ENCODE data around the gene LRTM2.

Gene LRTM2

DNA sequence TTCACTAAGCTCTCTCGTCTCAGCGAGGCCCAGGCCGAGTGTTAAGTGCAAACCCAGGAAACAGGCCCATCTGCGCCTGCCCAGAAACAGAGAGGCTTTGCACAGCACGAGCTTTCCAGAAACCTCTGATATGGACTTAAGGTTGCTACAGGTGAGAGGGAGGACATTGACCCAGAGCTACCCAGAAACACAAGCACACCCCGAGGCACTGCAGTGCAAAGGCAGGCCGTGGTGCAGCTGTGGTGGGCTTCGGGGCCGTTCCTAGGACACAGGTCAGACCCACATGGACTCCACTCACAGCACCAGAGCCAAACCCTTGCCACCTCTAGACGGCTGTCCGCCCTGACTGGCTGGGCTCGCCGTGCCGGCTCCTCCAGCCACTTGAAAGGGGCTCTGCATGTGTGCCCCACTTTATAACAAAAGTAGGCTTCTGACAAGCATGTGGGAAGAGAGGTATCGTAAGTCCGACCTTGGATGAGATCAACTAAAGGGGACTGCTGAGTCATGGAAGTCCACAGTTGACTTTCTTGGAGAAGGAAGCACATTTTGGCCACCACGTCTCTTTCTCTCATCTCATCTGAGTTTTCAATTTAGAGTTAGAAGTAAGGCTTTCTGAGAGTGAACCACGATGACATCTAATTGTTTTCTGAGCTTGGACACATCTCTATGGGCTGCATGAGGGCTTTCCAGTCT lies 59.9 kb downstream of the LRTM2 start:
- Histone ChIP-seq H3K4me2 (ENCODE audit: low read depth, low read length, poor library complexity, severe bottlenecking) (no peak overlapping the region), H3K79me2 (ENCODE audit: insufficient read depth, low read length) (no peaks in the 10 kb centered on the region), H2AFZ (ENCODE audit: low read length) (no peak overlapping the region), H4K20me1 (ENCODE audit: insufficient read depth, low read length, poor library complexity, severe bottlenecking) (no peaks in the 10 kb centered on the region), H3K9me2 (replicated peaks; ENCODE audit: low read depth, low read length) (no peaks in the 10 kb centered on the region), H3K9ac (ENCODE audit: low read depth, low read length, poor library complexity, severe bottlenecking) (no peak overlapping the region), H3K4me3 (ENCODE audit: low read length, poor library complexity, severe bottlenecking) (no peak overlapping the region), H3K4me1 (ENCODE audit: insufficient read depth, low read length, poor library complexity, severe bottlenecking) (no peaks in the 10 kb centered on the region), H3K9me3 (ENCODE audit: insufficient read depth, low read depth, low read length) (no peaks in the 10 kb centered on the region), H3K36me3 (ENCODE audit: insufficient read depth, low read length) (no peaks in the 10 kb centered on the region), H3K27me3 (ENCODE audit: insufficient read depth, low read length, poor library complexity, severe bottlenecking) (no peaks in the 10 kb centered on the region), H3F3A (ENCODE audit: low read depth) (no peaks in the 10 kb centered on the region)
- no peak for TF ChIP-seq EZH2phosphoT487 (IDR thresholded peaks at IDR 0.05; ENCODE audit: borderline replicate concordance)
- TF ChIP-seq, protein P1, sequence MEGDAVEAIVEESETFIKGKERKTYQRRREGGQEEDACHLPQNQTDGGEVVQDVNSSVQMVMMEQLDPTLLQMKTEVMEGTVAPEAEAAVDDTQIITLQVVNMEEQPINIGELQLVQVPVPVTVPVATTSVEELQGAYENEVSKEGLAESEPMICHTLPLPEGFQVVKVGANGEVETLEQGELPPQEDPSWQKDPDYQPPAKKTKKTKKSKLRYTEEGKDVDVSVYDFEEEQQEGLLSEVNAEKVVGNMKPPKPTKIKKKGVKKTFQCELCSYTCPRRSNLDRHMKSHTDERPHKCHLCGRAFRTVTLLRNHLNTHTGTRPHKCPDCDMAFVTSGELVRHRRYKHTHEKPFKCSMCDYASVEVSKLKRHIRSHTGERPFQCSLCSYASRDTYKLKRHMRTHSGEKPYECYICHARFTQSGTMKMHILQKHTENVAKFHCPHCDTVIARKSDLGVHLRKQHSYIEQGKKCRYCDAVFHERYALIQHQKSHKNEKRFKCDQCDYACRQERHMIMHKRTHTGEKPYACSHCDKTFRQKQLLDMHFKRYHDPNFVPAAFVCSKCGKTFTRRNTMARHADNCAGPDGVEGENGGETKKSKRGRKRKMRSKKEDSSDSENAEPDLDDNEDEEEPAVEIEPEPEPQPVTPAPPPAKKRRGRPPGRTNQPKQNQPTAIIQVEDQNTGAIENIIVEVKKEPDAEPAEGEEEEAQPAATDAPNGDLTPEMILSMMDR (conservative IDR thresholded peaks at IDR 0.05; ENCODE audit: low read length): no peak

DNA sequence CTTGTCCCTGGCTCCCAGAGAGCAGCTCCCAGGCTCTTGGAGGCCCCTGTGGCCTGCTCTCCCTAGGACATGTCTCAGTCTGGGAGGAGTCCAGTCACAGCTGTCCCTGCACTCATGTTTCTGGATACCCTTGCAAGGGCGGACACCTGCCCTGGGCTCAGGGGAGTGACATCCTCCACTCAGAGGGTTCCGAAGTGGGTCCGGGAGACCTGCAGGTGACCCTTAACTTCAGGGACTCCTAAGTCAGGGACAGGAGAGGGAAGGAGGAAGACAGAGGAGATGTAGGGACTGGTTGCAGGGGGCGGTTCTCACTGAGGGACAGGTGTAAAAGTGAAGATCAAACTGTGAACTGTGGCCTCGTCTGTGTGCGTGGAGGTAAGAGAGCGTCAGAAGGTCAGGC lies 60.5 kb downstream of the LRTM2 start:
- Histone ChIP-seq H3K9me2 (replicated peaks; ENCODE audit: low read depth, low read length) (no peaks in the 10 kb centered on the region), H3K4me3 (ENCODE audit: low read length, poor library complexity, severe bottlenecking) (no peak overlapping the region), H3K79me2 (ENCODE audit: insufficient read depth, low read length) (no peaks in the 10 kb centered on the region), H3K9ac (ENCODE audit: low read depth, low read length, poor library complexity, severe bottlenecking) (no peak overlapping the region), H3K9me3 (ENCODE audit: insufficient read depth, low read depth, low read length) (no peaks in the 10 kb centered on the region), H3K27me3 (ENCODE audit: insufficient read depth, low read length, poor library complexity, severe bottlenecking) (no peaks in the 10 kb centered on the region), H3F3A (ENCODE audit: low read depth) (no peaks in the 10 kb centered on the region), H3K36me3 (ENCODE audit: insufficient read depth, low read length) (no peaks in the 10 kb centered on the region), H3K4me2 (ENCODE audit: low read depth, low read length, poor library complexity, severe bottlenecking) (no peak overlapping the region), H4K20me1 (ENCODE audit: insufficient read depth, low read length, poor library complexity, severe bottlenecking) (no peaks in the 10 kb centered on the region), H3K4me1 (ENCODE audit: insufficient read depth, low read length, poor library complexity, severe bottlenecking) (no peaks in the 10 kb centered on the region), H2AFZ (ENCODE audit: low read length) (no peak overlapping the region)
- TF ChIP-seq, protein P1 (conservative IDR thresholded peaks at IDR 0.05; ENCODE audit: low read length): no peak
- no peak for TF ChIP-seq EZH2phosphoT487 (IDR thresholded peaks at IDR 0.05; ENCODE audit: borderline replicate concordance)

DNA sequence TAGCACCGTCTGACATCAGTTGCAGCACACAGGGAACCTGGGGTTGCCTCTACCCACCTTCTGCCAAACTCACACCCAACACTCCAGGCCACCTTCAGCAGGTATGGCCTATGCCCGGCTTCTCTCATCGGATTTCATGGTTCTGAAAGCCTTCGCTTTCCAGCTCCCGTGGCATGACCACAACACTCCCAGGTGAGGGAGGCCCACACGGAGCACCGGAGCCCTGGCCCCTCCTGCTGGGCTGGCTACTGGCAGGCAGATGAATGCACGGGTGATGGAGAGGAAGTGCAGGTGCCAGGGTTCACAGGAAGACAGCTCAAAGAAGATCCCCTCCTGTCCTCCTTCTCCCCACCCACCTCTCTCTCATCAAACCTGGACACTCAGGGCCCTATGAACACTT lies 60.9 kb downstream of the LRTM2 start:
- no peak for TF ChIP-seq EZH2phosphoT487 (IDR thresholded peaks at IDR 0.05; ENCODE audit: borderline replicate concordance)
- TF ChIP-seq, protein P1 (conservative IDR thresholded peaks at IDR 0.05; ENCODE audit: low read length): no peak
- Histone ChIP-seq H3F3A (ENCODE audit: low read depth) (no peaks in the 10 kb centered on the region), H3K4me2 (ENCODE audit: low read depth, low read length, poor library complexity, severe bottlenecking) (no peak overlapping the region), H4K20me1 (ENCODE audit: insufficient read depth, low read length, poor library complexity, severe bottlenecking) (no peaks in the 10 kb centered on the region), H3K36me3 (ENCODE audit: insufficient read depth, low read length) (no peaks in the 10 kb centered on the region), H3K4me3 (ENCODE audit: low read length, poor library complexity, severe bottlenecking) (no peak overlapping the region), H3K9me2 (replicated peaks; ENCODE audit: low read depth, low read length) (no peaks in the 10 kb centered on the region), H3K9ac (ENCODE audit: low read depth, low read length, poor library complexity, severe bottlenecking) (no peak overlapping the region), H3K27me3 (ENCODE audit: insufficient read depth, low read length, poor library complexity, severe bottlenecking) (no peaks in the 10 kb centered on the region), H2AFZ (ENCODE audit: low read length) (no peak overlapping the region), H3K9me3 (ENCODE audit: insufficient read depth, low read depth, low read length) (no peaks in the 10 kb centered on the region), H3K79me2 (ENCODE audit: insufficient read depth, low read length) (no peaks in the 10 kb centered on the region), H3K4me1 (ENCODE audit: insufficient read depth, low read length, poor library complexity, severe bottlenecking) (no peaks in the 10 kb centered on the region)
